ENCODE measurements around the gene UHRF1.

The UHRF1 gene

GRCh38 chr19:4909156-4909896 is at the start of gene UHRF1:
UHRF1 (plus strand) TSS chr19:4909501; CDS start chr19:4910886, 1,385 bp downstream.
- no peak for TF ChIP-seq CTCF (IDR thresholded peaks at IDR 0.05; ENCODE audit: insufficient read depth, low read depth, low read length, missing control alignments)
- no peak for DNase-seq (ENCODE audit: low read depth)
- peak within 1 kb of the TSS; percentile 52 for H3K4me3 ChIP-seq (ENCODE audit: low read length)

GRCh38 chr19:4859697-4860096 is 49.6 kb upstream of the UHRF1 start:
- no peak for TF ChIP-seq CTCF (IDR thresholded peaks at IDR 0.05; ENCODE audit: insufficient read depth, low read depth, low read length, missing control alignments)
- no peak for DNase-seq (ENCODE audit: low read depth)
- H3K4me3 ChIP-seq (ENCODE audit: low read length): no peak overlapping the region

GRCh38 chr19:4861147-4861546 is 48.2 kb upstream of the UHRF1 start:
- TF ChIP-seq CTCF (IDR thresholded peaks at IDR 0.05; ENCODE audit: insufficient read depth, low read depth, low read length, missing control alignments): no peak
- DNase-seq (ENCODE audit: low read depth): peak; percentile 50
- H3K4me3 ChIP-seq (ENCODE audit: low read length): no peak overlapping the region

- DNase-seq (ENCODE audit: low read depth): peak; percentile 47
- TF ChIP-seq CTCF (IDR thresholded peaks at IDR 0.05; ENCODE audit: insufficient read depth, low read depth, low read length, missing control alignments): no peak
- peak overlapping the region; percentile 88 for H3K4me3 ChIP-seq (ENCODE audit: low read length)
Measured at GRCh38 chr19:4866595-4867424, 42.5 kb upstream of the UHRF1 start.

- TF ChIP-seq CTCF (IDR thresholded peaks at IDR 0.05; ENCODE audit: insufficient read depth, low read depth, low read length, missing control alignments): no peak
- peak; percentile 96 for DNase-seq (ENCODE audit: low read depth)
Measured at GRCh38 chr19:4867534-4868285, 41.6 kb upstream of the UHRF1 start, which contains the start of gene PLIN3. PLIN3 (minus strand) TSS chr19:4867667; CDS start chr19:4861394, 6,273 bp downstream.

GRCh38 chr19:4868286-4868834 is 40.9 kb upstream of the UHRF1 start:
- H3K4me3 ChIP-seq (ENCODE audit: low read length): no peak overlapping the region
- DNase-seq (ENCODE audit: low read depth): no peak
- no peak for TF ChIP-seq CTCF (IDR thresholded peaks at IDR 0.05; ENCODE audit: insufficient read depth, low read depth, low read length, missing control alignments)

More at GRCh38 chr19:4867534-4868285, 41.6 kb upstream of the UHRF1 start, which contains the start of gene PLIN3:
- peak within 1 kb of the TSS; percentile 88 for H3K4me3 ChIP-seq (ENCODE audit: low read length)

Data from epithelial cell of esophagus (primary cell).